H1 (cell line): ENCODE results near the gene TXNDC16. TPM values are rescaled to one million over a fixed set of nuclear protein-coding genes. Genes with fewer than 3 reads are reported as not detected.

ENCODE experiments used
- SUZ12 ChIP-seq: fragments of 200-600 bp; sonication (generic); IDR thresholded peaks from 2 replicates; pipeline ENCODE4 v1.6.1; 2012; ENCODE audit warnings: mild to moderate bottlenecking, inconsistent platforms, low read length, moderate library complexity, mixed read lengths
- TAF1 ChIP-seq: IDR thresholded peaks from 2 replicates; pipeline ENCODE4 v1.6.1; 2011; ENCODE audit warnings: mild to moderate bottlenecking, low read depth, low read length
- polyA plus RNA-seq, 7 experiments: library from polyadenylated mRNA; depleted of rRNA in 3 of 7; stranded (reverse) in 5 of 7; unstranded in 2 of 7; fragments of >200 nt in 5 of 7; fragments of 200-250 nt in 2 of 7; gene quantifications; 1 replicate in 5 of 7; 2 replicates in 1 of 7; 4 replicates in 1 of 7; pipeline versions ENCODE4 v1.2.1 to v1.2.3, GENCODE V29; 2011 to 2013; ENCODE audit warnings: missing spikeins in 2 of 7, mixed read lengths in 2 of 7
- total RNA-seq: library from RNA; stranded (reverse); fragmentation: NEBNext Ultra II Directional; extraction: Animal tissue kit (Norgen Biotek cat#: 25700); gene quantifications from 2 replicates; pipeline ENCODE4 v1.2.1, GENCODE V29; 2021
- TF ChIP-seq, protein P1 (sequence below): fragments of 300-600 bp; sonication (generic); IDR thresholded peaks from 2 replicates; pipeline ENCODE4 v1.7.1; 2012; ENCODE audit warnings: low read length, moderate library complexity, mild to moderate bottlenecking, inconsistent platforms; ENCODE audit not compliant: insufficient replicate concordance

Gene TXNDC16
- total and polyA plus RNA-seq, 2 of the 8 experiments (the other 6 are each of a cell fraction or from before 2014, with no cell fraction given): 6.7 to 14.3 TPM

DNA sequence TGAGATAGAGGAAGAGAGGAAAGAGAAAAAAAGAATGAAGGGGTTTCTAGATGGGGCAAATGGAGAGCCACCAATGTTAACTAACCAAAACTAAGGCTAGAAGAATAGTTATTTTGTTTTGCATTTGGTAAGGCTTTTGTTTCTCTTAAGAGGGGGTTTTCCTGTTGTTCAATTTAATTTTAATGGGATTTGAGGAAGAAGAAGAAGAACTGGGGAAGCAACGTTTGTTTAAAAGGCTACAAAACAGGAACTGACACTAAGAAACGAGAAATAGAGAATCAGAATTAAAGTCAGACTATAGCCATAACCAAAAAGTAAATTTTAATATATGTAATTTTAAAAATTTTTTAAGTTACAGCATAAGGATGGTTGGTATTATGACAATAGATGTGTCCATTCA is 13.7 kb downstream of the TXNDC16 start (continued):
- TF ChIP-seq, protein P1, sequence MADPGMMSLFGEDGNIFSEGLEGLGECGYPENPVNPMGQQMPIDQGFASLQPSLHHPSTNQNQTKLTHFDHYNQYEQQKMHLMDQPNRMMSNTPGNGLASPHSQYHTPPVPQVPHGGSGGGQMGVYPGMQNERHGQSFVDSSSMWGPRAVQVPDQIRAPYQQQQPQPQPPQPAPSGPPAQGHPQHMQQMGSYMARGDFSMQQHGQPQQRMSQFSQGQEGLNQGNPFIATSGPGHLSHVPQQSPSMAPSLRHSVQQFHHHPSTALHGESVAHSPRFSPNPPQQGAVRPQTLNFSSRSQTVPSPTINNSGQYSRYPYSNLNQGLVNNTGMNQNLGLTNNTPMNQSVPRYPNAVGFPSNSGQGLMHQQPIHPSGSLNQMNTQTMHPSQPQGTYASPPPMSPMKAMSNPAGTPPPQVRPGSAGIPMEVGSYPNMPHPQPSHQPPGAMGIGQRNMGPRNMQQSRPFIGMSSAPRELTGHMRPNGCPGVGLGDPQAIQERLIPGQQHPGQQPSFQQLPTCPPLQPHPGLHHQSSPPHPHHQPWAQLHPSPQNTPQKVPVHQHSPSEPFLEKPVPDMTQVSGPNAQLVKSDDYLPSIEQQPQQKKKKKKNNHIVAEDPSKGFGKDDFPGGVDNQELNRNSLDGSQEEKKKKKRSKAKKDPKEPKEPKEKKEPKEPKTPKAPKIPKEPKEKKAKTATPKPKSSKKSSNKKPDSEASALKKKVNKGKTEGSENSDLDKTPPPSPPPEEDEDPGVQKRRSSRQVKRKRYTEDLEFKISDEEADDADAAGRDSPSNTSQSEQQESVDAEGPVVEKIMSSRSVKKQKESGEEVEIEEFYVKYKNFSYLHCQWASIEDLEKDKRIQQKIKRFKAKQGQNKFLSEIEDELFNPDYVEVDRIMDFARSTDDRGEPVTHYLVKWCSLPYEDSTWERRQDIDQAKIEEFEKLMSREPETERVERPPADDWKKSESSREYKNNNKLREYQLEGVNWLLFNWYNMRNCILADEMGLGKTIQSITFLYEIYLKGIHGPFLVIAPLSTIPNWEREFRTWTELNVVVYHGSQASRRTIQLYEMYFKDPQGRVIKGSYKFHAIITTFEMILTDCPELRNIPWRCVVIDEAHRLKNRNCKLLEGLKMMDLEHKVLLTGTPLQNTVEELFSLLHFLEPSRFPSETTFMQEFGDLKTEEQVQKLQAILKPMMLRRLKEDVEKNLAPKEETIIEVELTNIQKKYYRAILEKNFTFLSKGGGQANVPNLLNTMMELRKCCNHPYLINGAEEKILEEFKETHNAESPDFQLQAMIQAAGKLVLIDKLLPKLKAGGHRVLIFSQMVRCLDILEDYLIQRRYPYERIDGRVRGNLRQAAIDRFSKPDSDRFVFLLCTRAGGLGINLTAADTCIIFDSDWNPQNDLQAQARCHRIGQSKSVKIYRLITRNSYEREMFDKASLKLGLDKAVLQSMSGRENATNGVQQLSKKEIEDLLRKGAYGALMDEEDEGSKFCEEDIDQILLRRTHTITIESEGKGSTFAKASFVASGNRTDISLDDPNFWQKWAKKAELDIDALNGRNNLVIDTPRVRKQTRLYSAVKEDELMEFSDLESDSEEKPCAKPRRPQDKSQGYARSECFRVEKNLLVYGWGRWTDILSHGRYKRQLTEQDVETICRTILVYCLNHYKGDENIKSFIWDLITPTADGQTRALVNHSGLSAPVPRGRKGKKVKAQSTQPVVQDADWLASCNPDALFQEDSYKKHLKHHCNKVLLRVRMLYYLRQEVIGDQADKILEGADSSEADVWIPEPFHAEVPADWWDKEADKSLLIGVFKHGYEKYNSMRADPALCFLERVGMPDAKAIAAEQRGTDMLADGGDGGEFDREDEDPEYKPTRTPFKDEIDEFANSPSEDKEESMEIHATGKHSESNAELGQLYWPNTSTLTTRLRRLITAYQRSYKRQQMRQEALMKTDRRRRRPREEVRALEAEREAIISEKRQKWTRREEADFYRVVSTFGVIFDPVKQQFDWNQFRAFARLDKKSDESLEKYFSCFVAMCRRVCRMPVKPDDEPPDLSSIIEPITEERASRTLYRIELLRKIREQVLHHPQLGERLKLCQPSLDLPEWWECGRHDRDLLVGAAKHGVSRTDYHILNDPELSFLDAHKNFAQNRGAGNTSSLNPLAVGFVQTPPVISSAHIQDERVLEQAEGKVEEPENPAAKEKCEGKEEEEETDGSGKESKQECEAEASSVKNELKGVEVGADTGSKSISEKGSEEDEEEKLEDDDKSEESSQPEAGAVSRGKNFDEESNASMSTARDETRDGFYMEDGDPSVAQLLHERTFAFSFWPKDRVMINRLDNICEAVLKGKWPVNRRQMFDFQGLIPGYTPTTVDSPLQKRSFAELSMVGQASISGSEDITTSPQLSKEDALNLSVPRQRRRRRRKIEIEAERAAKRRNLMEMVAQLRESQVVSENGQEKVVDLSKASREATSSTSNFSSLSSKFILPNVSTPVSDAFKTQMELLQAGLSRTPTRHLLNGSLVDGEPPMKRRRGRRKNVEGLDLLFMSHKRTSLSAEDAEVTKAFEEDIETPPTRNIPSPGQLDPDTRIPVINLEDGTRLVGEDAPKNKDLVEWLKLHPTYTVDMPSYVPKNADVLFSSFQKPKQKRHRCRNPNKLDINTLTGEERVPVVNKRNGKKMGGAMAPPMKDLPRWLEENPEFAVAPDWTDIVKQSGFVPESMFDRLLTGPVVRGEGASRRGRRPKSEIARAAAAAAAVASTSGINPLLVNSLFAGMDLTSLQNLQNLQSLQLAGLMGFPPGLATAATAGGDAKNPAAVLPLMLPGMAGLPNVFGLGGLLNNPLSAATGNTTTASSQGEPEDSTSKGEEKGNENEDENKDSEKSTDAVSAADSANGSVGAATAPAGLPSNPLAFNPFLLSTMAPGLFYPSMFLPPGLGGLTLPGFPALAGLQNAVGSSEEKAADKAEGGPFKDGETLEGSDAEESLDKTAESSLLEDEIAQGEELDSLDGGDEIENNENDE: no peak
- TF ChIP-seq TAF1 (no peak), SUZ12 (no peak)
